Breast epithelium (tissue), 3 donors: ENCODE measurements around the gene CCL3.

ENCODE experiments used
- CTCF ChIP-seq, 3 donors: fragments of 450-650 bp; IDR thresholded peaks; one replicate each; pipeline ENCODE4 v1.5.1; 2016 to 2017; ENCODE audit warnings: antibody characterized with exemption in 3 of 3, mild to moderate bottlenecking in 3 of 3, moderate library complexity in 3 of 3
- POLR2A ChIP-seq: fragments of 450-650 bp; IDR thresholded peaks from one replicate; pipeline ENCODE4 v1.6.1; 2016; ENCODE audit warnings: antibody characterized with exemption, mild to moderate bottlenecking, moderate library complexity
- POLR2AphosphoS5 ChIP-seq, 3 donors: sonication (generic); formaldehyde crosslinking; IDR thresholded peaks; one replicate each; pipeline ENCODE4 v1.6.1; 2017; ENCODE audit warnings: antibody characterized with exemption in 3 of 3

DNA sequence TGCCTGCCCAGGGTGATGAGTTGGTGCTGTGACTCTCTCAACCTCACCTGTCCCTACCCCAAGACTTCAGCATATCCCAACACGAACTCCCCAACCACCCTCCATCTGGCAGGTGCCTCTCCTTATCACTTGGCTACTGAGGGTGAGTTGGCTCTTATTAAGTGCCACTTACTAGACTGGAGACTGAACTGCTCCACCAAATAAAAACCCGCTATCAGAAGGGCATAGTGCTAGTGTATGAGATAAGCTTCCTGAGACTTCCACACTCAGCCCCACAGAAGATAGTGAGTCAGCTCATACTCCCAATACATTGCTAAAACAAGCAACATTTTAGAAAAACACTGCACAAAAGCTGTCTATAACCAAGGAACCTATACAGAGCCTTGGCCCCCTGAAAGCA is 41.9 kb downstream of the CCL3 start:
- TF ChIP-seq CTCF (IDR thresholded peaks at IDR 0.05) (no peak), POLR2A (no peak), POLR2AphosphoS5 (IDR thresholded peaks at IDR 0.05) (no peak)
